Measurements from ENCODE around the gene SH2D1B.

Gene SH2D1B

GRCh38 chr1:162372159-162373071, 39.5 kb downstream of the SH2D1B start:
- TF ChIP-seq, protein P1, sequence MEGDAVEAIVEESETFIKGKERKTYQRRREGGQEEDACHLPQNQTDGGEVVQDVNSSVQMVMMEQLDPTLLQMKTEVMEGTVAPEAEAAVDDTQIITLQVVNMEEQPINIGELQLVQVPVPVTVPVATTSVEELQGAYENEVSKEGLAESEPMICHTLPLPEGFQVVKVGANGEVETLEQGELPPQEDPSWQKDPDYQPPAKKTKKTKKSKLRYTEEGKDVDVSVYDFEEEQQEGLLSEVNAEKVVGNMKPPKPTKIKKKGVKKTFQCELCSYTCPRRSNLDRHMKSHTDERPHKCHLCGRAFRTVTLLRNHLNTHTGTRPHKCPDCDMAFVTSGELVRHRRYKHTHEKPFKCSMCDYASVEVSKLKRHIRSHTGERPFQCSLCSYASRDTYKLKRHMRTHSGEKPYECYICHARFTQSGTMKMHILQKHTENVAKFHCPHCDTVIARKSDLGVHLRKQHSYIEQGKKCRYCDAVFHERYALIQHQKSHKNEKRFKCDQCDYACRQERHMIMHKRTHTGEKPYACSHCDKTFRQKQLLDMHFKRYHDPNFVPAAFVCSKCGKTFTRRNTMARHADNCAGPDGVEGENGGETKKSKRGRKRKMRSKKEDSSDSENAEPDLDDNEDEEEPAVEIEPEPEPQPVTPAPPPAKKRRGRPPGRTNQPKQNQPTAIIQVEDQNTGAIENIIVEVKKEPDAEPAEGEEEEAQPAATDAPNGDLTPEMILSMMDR (IDR thresholded peaks at IDR 0.05; ENCODE audit: low read depth, low read length): no peak

GRCh38 chr1:162371611-162372010, 40.3 kb downstream of the SH2D1B start:
- DNase-seq (ENCODE audit: extremely low read depth, low read depth): no peak
- TF ChIP-seq, protein P1 (IDR thresholded peaks at IDR 0.05; ENCODE audit: low read depth, low read length): no peak

More at GRCh38 chr1:162372159-162373071, 39.5 kb downstream of the SH2D1B start:
- DNase-seq (ENCODE audit: extremely low read depth, low read depth): no peak

- TF ChIP-seq, protein P1 (IDR thresholded peaks at IDR 0.05; ENCODE audit: low read depth, low read length): no peak
- no peak for DNase-seq (ENCODE audit: extremely low read depth, low read depth)
Measured at GRCh38 chr1:162370721-162371120, 41.2 kb downstream of the SH2D1B start.

DNA sequence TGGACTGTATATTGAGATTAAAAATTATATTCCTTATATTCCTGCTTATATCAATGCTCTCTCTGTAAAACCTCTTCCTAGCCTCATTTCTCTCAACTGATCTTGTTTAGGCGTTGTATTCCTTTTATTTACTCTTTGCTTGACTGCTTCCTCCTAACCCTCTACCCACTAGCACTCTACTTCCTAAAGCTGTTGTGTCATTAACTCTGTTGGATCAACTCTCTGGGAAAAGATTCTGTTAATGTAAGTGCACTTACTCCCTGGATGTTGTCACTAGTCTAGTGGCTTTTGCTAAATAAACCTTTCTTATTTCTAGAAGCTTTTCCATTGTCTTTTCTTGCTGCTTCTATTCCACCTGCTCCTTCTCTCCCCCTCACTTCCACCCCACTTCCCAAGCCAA, 41.8 kb downstream of the SH2D1B start:
- TF ChIP-seq, protein P1 (IDR thresholded peaks at IDR 0.05; ENCODE audit: low read depth, low read length): no peak
- no peak for DNase-seq (ENCODE audit: extremely low read depth, low read depth)

DNA sequence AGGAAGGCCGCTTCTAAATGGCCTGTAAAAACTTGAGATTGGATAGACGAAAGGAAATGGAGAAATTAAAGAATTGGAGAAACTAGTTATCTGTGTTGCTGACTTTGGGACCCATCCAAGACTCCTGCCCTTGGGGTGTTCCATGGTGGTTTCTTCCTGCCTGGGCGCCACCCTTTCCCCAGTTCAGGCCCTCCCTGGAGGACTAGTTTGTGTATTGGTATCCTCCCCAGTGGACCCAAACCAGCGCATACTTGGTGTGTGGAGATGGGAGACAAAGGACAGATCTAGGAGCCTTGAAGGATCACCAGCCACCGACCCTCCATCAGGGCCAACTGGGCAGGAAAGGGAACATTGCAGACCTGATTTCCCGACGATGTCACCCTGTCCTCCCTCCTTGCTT, 42.4 kb downstream of the SH2D1B start:
- no peak for DNase-seq (ENCODE audit: extremely low read depth, low read depth)
- TF ChIP-seq, protein P1 (IDR thresholded peaks at IDR 0.05; ENCODE audit: low read depth, low read length): no peak

DNA sequence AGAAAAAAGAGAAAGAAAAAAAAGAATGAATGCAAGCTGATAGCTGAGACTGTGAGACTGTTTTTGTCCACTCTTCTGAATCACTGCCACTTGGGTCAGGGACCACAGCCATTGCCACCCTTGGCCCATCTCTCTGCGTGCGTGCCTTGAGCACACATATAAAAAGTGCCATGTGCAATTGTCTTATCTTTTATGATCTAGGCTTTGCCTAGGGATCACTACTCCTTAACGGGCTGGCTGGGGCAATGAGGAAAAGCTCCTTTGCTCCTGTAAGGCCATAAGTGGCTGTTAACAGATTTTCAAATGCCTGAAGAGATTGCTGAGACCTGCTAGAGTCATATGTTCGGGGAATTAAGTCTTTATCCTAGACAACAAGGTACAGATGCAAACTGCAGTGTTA, 43.5 kb downstream of the SH2D1B start:
- no peak for DNase-seq (ENCODE audit: extremely low read depth, low read depth)
- TF ChIP-seq, protein P1 (IDR thresholded peaks at IDR 0.05; ENCODE audit: low read depth, low read length): no peak

DNA sequence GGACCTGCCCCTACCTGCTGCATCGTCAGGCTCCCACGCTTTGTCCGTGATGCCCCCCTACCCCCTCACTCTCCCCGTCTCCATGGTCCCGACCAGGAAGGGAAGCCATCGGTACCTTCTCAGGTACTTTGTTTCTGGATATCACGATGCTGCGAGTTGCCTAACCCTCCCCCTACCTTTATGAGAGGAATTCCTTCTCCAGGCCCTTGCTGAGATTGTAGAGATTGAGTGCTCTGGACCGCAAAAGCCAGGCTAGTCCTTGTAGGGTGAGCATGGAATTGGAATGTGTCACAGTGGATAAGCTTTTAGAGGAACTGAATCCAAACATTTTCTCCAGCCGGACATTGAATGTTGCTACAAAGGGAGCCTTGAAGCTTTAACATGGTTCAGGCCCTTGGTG, 44.2 kb downstream of the SH2D1B start:
- DNase-seq (ENCODE audit: extremely low read depth, low read depth): no peak
- TF ChIP-seq, protein P1 (IDR thresholded peaks at IDR 0.05; ENCODE audit: low read depth, low read length): no peak

All from AG09319 (cell line).